ENCODE data around the gene EEFSEC.

EEFSEC gene

DNA sequence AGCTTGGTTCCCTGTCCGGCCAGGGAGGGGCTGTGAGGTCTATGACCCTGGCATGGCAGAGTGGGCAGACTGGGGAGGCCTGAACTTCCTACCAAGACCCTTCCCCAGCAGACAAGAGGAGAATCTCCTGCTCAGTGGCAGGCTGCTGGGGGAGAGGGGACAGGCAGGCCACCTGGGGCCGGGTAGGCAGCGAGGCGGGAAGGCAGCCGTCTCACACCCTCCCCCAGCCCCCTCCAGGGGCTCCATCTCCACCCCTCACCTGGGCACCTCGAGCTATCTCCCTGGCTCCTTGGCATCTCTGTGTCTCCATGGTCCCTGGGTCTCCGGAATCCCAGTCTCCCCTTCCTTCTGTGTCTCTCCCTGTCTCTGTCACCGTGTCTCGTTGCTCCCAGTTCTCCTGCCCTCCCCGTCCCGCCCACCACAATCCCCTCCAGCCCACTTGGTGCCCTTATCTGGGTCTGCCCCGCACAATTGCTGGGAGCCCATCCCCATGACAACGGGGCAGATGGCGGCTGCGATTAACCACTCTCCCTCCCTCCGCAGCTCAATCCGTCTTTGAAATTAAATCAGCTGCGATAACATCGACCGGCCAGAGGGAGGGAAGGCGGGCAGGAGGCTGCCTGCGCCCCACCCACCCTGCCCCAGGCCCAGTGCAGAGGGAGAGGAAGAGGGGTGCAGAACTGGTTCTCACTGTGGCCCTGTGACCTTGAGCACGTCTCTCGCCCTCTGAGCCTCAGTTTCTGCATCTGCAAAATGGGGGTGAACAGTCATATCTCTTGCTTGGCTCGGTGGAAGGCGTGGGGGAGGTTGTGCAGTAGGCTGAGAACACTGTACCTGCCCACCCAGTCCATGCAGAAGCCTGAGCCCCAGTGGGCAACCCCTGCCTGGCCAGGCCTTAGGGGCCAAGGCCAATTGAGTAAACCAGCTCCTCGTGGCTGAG is 303.8 kb downstream of the EEFSEC start:
- ChIA-PET CTCF (interaction anchor here (0.6 kb wide), 1 partner anchor 286 kb away, joined by 3 read pairs; no protein-coding TSS in a partner anchor), POLR2A (ENCODE audit: low non-redundant PET) (no interaction called here)
- DNase-seq (ENCODE audit: low spot score), result no peak
- TF ChIP-seq CTCF (conservative IDR thresholded peaks at IDR 0.05; ENCODE audit: low read depth), result no peak
- no peak overlapping the region for H3K27ac ChIP-seq

DNA sequence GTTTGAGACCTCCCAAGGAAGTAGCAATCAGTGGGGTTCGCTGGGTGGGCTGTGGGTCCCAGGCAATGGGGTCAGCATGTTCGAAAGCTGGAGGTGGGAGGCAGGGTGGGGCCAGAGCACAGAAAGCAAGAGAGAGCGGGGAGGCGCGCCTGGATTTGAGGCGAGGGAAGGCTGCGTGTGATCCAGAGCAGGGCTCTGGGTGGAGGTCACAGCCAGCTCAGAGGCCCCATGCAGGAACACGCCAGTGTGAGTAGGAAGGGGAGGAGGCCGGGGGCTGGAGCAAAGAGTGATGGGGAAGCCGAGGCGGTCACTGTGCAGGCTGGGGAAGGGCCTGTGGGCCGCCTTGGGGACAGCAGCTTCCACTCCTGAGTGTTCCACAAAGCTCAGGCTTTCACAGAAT is 304.7 kb downstream of the EEFSEC start:
- no peak for DNase-seq (ENCODE audit: low spot score)
- no peak for TF ChIP-seq CTCF (conservative IDR thresholded peaks at IDR 0.05; ENCODE audit: low read depth)
- ChIA-PET CTCF (no interaction called here), POLR2A (ENCODE audit: low non-redundant PET) (no interaction called here)
- no peak overlapping the region for H3K27ac ChIP-seq

Data from RWPE1 (cell line).